Large intestine (tissue), 12 donors: ENCODE measurements around the gene FARS2. TPM values are rescaled to one million over a fixed set of nuclear protein-coding genes. Genes with fewer than 3 reads are reported as not detected.
A peak's percentile ranks its signal among the peaks of the same experiment; 100 is the strongest.

Experiments used
- DNase-seq, 2 donors: peaks; one replicate each; pipeline versions ENCODE4 v3.0.0 to v3.0.0-alpha.2; 2013
- H3K27ac ChIP-seq: one replicate; pipeline ENCODE4 v1.5.1; 2013; ENCODE audit warnings: low read length
- H3K27me3 ChIP-seq: 2 replicates; pipeline ENCODE4 v1.6.1; 2013; ENCODE audit warnings: low read length; ENCODE audit not compliant: control insufficient read depth, insufficient read depth
- H3K36me3 ChIP-seq: 2 replicates; pipeline ENCODE4 v1.6.1; 2013; ENCODE audit warnings: low read length; ENCODE audit not compliant: control insufficient read depth, insufficient read depth
- H3K4me1 ChIP-seq: one replicate; pipeline ENCODE4 v1.6.1; 2013; ENCODE audit warnings: low read length; ENCODE audit not compliant: control insufficient read depth, insufficient read depth
- H3K4me3 ChIP-seq: one replicate; pipeline ENCODE4 v1.5.1; 2013; ENCODE audit warnings: low read length
- H3K9me3 ChIP-seq: one replicate; pipeline ENCODE4 v1.6.1; 2013; ENCODE audit warnings: mild to moderate bottlenecking, low read depth, low read length, moderate library complexity; ENCODE audit not compliant: control insufficient read depth
- WGBS: methylation state at CpG from one replicate; pipeline ENCODE4 v1.1.5; 2013; ENCODE audit warnings: low lambda C conversion rate; ENCODE audit not compliant: insufficient coverage; 5-methylcytosine and 5-hydroxymethylcytosine counted together
- long read RNA-seq, 11 donors: transcript quantifications; one replicate each; lab custom pipeline, GENCODE V29; 2026
- polyA plus RNA-seq: library from polyadenylated mRNA; unstranded; fragments of 120-200 nt; gene quantifications from one replicate; pipeline ENCODE4 v1.2.1, GENCODE V29; 2013

FARS2 gene
- polyA plus RNA-seq, result 14.3 TPM
- long read RNA-seq, donor 1, partial matches to known transcripts, result 0 of 5 reads
- long read RNA-seq, donor 1, other reads (novel, unspliced or antisense), result 0 of 5 reads
- long read RNA-seq, donor 2, partial matches to known transcripts, result 5 of 8 reads
- long read RNA-seq, donor 2, other reads (novel, unspliced or antisense), result 0 of 8 reads
- long read RNA-seq, donor 3, transcript FARS2-201 (7 exons, 1,663 nt), result major isoform, 10 of 43 reads
- long read RNA-seq, donor 3, partial matches to known transcripts, result 32 of 43 reads
- long read RNA-seq, donor 3, other reads (novel, unspliced or antisense), result 0 of 43 reads
- long read RNA-seq, donor 4, partial matches to known transcripts, result 6 of 7 reads
- long read RNA-seq, donor 4, other reads (novel, unspliced or antisense), result 0 of 7 reads
- long read RNA-seq, donor 5, partial matches to known transcripts, result 0 of 3 reads
- long read RNA-seq, donor 5, other reads (novel, unspliced or antisense), result 0 of 3 reads
- long read RNA-seq, donor 6, transcript FARS2-201 (7 exons, 1,663 nt), result major isoform, 5 of 17 reads
- long read RNA-seq, donor 6, partial matches to known transcripts, result 12 of 17 reads
- long read RNA-seq, donor 6, other reads (novel, unspliced or antisense), result 0 of 17 reads
- long read RNA-seq, donor 7, partial matches to known transcripts, result 0 of 4 reads
- long read RNA-seq, donor 7, other reads (novel, unspliced or antisense), result 0 of 4 reads
- long read RNA-seq, donor 8, transcript FARS2-201 (7 exons, 1,663 nt), result major isoform, 5 of 14 reads
- long read RNA-seq, donor 8, partial matches to known transcripts, result 8 of 14 reads
- long read RNA-seq, donor 8, other reads (novel, unspliced or antisense), result 0 of 14 reads
- long read RNA-seq, donor 9, transcript FARS2-201 (7 exons, 1,663 nt), result major isoform, 7 of 17 reads
- long read RNA-seq, donor 9, partial matches to known transcripts, result 10 of 17 reads
- long read RNA-seq, donor 9, other reads (novel, unspliced or antisense), result 0 of 17 reads
- long read RNA-seq, donor 10, transcript FARS2-201 (7 exons, 1,663 nt), result major isoform, 10 of 10 reads
- long read RNA-seq, donor 10, partial matches to known transcripts, result 0 of 10 reads
- long read RNA-seq, donor 10, other reads (novel, unspliced or antisense), result 0 of 10 reads
- long read RNA-seq, donor 11, partial matches to known transcripts, result 0 of 1 reads
- long read RNA-seq, donor 11, other reads (novel, unspliced or antisense), result 0 of 1 reads

GRCh38 chr6:5260661-5261544 lies at the start of gene FARS2, which contains the start of gene LYRM4:
FARS2 (plus strand) TSS chr6:5261513.
LYRM4 (minus strand) TSS chr6:5260950; CDS start chr6:5260733, 217 bp downstream.
- Histone ChIP-seq H3K27me3 (no peaks in the 10 kb centered on the region), H3K36me3 (no peaks in the 10 kb centered on the region), H3K9me3 (no peaks in the 10 kb centered on the region), H3K4me1 (peaks cover 4% of the 10 kb centered on the region), H3K27ac (peak within 1 kb of the TSS; percentile 98), H3K4me3 (peak within 1 kb of the TSS; percentile 79)
- WGBS, result no CpG with 5 or more reads among the region's 85 CpGs
- DNase-seq, result peak; percentile 83 to 97

DNA sequence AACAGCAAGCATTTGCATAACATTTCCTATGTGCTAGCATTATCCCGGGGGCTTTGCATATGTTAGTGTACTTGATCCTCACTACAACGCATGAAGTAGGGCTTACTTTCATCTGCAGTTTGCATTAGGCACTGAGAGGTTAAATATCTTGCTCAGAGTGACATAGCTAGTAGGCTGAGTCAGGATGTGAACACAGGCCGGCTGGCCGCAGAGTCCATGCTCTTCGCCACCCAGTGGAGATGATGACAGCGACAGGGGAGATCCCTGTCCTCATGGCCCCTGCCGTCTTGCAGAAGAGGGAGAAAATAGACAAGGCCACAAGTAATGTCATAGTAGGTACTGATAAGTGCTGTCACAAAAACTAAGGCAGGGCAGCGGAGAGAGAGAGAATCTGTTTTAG lies 47.5 kb upstream of the FARS2 start:
- Histone ChIP-seq H3K27me3 (no peaks in the 10 kb centered on the region), H3K36me3 (peaks cover 15% of the 10 kb centered on the region), H3K4me1 (no peaks in the 10 kb centered on the region), H3K27ac (no peak overlapping the region), H3K4me3 (no peak overlapping the region), H3K9me3 (no peaks in the 10 kb centered on the region)
- DNase-seq, result no peak
- WGBS, result 60% methylated on average over 1 of the region's 8 CpGs

DNA sequence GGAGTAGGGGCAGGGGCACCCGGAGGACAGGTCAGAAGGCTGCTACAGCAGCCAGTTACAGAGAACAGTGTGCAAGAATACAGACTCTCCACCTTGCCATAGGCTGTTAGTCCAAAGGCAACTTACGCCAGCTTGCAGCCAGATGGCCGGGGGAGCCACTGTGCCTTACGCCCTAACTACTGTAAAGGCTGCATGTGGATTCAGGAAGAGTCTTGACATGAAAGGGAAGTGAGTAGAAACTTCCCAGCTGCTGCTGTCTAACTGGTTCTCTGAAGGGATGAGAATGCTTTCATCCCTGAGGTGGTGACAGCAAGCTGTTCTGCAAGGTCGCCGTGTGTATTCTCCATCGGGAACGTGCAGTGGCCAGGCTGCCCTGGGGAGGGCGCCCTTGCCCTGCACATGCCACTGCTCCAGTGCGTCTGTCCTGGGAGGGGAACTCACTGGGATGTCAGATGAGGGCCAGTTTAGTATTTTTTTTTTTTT lies 46.7 kb upstream of the FARS2 start:
- Histone ChIP-seq H3K4me1 (no peaks in the 10 kb centered on the region), H3K27ac (no peak overlapping the region), H3K36me3 (peaks cover 15% of the 10 kb centered on the region), H3K9me3 (no peaks in the 10 kb centered on the region), H3K27me3 (no peaks in the 10 kb centered on the region), H3K4me3 (no peak overlapping the region)
- DNase-seq, result peak; percentile 23 to 24
- no CpG with 5 or more reads among the region's 10 CpGs for WGBS

GRCh38 chr6:5215159-5215558 lies 46.2 kb upstream of the FARS2 start:
- Histone ChIP-seq H3K4me1 (no peaks in the 10 kb centered on the region), H3K9me3 (no peaks in the 10 kb centered on the region), H3K27me3 (no peaks in the 10 kb centered on the region), H3K27ac (peak overlapping the region; percentile 51), H3K4me3 (no peak overlapping the region), H3K36me3 (peaks cover 15% of the 10 kb centered on the region)
- no CpG with 5 or more reads among the region's 2 CpGs for WGBS
- DNase-seq, result peak in 1 of 2 donors; percentile 26

GRCh38 chr6:5215799-5216198 lies 45.5 kb upstream of the FARS2 start:
- Histone ChIP-seq H3K9me3 (no peaks in the 10 kb centered on the region), H3K4me1 (no peaks in the 10 kb centered on the region), H3K4me3 (no peak overlapping the region), H3K27me3 (no peaks in the 10 kb centered on the region), H3K27ac (peak overlapping the region; percentile 51), H3K36me3 (peaks cover 15% of the 10 kb centered on the region)
- peak; percentile 78 to 89 for DNase-seq
- WGBS, result 49% methylated on average over 6 of the region's 9 CpGs

- WGBS, result no CpG with 5 or more reads among the region's 2 CpGs
- Histone ChIP-seq H3K27ac (no peak overlapping the region), H3K4me1 (no peaks in the 10 kb centered on the region), H3K36me3 (peaks cover 14% of the 10 kb centered on the region), H3K27me3 (no peaks in the 10 kb centered on the region), H3K9me3 (no peaks in the 10 kb centered on the region), H3K4me3 (no peak overlapping the region)
- DNase-seq, result no peak
These were observed 44.0 kb upstream of the FARS2 start for GRCh38 chr6:5217356-5217755.

DNA sequence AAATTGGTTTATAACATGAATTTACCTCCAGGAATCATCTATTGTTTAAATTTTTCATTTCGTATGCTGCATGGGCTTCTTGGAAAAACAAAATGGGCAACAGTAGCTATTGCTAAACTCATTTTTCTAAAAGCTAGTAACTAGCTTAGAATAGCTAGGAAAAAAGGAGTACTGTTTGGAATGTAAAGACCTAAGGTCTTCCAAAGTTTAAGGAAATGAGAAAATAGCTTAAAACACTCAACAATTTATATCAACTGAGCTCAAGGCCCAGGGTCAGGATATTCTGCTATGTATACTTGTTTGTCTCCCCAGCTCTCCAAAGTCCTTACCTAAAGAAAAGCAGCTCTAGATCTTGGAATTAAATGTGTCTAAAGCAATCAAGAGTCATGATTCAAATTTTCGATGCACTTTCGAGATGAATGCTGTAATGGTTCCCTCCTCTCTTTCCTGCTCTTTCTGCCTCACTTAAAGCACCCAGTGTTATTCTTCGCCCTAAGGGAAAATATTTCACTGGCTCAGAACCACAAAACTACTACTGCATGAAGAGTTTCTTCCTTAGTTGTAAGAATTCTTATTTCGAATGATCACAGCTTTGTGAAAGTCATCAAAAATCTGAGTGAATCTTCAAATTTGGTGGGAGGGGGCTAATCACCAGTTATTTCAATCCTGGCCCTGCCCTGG lies 42.2 kb upstream of the FARS2 start:
- Histone ChIP-seq H3K36me3 (peaks cover 4% of the 10 kb centered on the region), H3K27ac (no peak overlapping the region), H3K27me3 (no peaks in the 10 kb centered on the region), H3K4me3 (no peak overlapping the region), H3K4me1 (no peaks in the 10 kb centered on the region), H3K9me3 (no peaks in the 10 kb centered on the region)
- no peak for DNase-seq
- WGBS, result 96% methylated on average over 4 of the region's 5 CpGs

- no peak for DNase-seq
- Histone ChIP-seq H3K27me3 (no peaks in the 10 kb centered on the region), H3K27ac (no peak overlapping the region), H3K4me3 (no peak overlapping the region), H3K9me3 (no peaks in the 10 kb centered on the region), H3K4me1 (no peaks in the 10 kb centered on the region), H3K36me3 (peaks cover 3% of the 10 kb centered on the region)
- WGBS, result no CpG with 5 or more reads among the region's 1 CpG
These were observed 40.9 kb upstream of the FARS2 start for GRCh38 chr6:5220443-5220842.

- DNase-seq, result no peak
- Histone ChIP-seq H3K27me3 (no peaks in the 10 kb centered on the region), H3K4me1 (no peaks in the 10 kb centered on the region), H3K27ac (no peak overlapping the region), H3K36me3 (peaks cover 3% of the 10 kb centered on the region), H3K4me3 (no peak overlapping the region), H3K9me3 (no peaks in the 10 kb centered on the region)
- 93% methylated on average over 2 of the region's 6 CpGs for WGBS
These were observed 38.0 kb upstream of the FARS2 start for GRCh38 chr6:5223309-5223708.
